Islet precursor cell (in vitro differentiated cells): ENCODE results near the gene FBXW9.
"Not testable (repeated sequence)": the region's sequence is repeated elsewhere in the genome, so short reads cannot be mapped to it uniquely, and the experiment has no call there.

Source experiments
- DNase-seq: peaks from one replicate; pipeline ENCODE4 v3.0.0-alpha.2; 2018

The FBXW9 gene

DNA sequence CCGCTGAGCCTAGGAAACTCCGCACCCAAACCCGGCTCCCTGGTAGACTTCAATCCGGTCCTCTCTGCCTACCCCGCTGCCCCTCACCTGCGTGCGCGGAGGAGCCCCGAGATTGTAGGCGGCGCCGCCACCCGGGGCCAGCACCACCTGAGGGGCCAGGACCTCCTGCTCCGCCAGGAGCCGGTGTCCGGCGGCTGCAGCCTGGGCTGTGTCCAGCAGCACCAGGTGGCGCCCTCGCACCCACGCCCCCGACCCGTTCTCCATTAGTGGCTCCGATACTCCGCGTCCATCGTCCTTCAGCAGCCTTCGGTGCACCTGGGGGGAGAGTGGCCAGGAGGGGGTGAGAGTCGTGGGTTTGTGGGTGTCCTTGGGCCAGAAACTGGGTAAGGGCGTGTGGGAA is 48.3 kb downstream of the FBXW9 start:
- DNase-seq = no peak

DNA sequence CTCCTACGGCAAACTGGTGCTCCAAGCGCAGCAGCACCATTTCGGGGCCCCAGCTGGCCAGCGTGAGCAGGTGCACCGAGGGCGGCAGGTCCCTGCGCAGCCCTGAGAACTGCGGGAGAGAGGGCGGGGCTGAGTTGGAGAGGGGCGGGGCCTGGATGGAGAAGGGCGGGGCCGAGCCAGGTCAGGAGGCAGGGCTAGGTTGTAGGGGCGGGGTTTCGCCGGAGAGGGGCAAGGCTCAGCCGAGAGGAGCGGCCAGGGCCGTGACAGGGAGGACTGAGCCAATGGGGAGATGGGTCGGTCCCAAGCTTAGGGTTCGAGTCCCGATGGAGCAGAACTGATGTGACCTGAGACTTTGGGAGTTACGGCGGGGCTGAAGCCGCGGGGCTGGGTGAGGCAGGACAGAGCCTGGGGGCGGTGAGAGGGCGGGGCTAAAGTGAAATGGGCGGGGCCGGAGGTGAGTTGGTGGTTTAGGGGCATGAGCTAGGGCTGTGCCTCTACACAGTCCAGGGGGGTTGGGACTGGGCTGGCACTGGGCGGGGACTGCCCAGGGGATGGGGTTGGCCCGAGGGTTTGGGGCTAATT is 48.9 kb downstream of the FBXW9 start:
- no peak for DNase-seq

DNA sequence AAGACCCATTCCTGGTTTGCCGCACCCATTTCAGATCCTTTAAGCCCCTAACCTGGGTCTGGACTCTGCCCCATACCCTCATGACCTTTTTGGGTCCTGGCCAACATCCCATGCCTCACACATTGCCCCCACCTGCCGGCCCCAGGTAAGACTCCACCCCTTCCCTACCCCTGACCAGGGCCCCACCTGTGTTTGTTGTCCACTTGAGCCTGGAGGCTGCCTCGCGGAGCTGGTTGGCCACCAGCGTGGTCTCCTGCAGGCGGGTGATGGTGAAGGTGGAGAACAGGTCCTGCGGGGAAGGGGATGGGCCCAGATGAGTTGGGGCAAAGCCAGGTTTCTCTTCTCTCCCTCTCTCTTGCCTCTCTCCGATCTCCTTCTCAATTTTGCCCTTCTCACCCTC is 49.4 kb downstream of the FBXW9 start:
- DNase-seq = no peak

DNA sequence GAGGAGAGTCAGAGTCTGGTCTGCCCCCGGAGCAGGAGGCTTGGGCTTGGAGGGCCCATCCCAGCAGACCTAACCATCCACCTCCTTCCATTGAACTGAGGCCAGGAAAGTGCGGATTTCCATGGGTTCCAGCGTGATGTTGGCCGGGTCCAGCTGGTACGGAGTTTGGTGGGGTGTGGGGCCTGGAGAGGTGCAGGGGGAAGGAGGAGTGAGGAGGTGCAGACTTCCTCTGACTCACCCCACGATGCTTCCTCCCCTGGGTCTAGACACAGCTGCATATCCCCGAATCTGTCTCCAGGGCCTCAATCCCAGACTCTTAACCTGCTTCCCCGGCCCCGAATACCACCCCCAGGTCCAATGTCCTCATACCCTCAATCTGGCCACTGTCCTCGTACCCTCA is 49.9 kb downstream of the FBXW9 start:
- no peak for DNase-seq

DNA sequence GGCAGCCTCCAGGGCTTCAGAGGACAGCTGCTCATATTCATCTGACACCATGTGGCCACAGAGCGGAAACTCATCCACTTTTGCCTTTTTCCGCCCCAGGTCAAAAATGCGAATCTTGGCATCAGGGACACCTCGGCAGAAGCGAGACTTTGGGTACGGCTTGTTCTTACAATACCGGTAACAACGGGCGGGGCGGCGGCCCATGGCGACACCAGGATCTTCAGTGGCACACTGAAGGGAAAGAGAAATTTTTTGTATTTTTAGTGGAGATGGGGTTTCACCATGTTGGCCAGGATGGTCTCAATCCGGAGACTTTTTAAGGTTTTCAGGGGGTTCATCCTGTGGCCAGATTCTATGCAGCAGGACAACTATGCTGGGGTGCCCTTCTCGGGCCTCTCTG is 52.7 kb downstream of the FBXW9 start:
- not testable (repeated sequence) for DNase-seq

DNA sequence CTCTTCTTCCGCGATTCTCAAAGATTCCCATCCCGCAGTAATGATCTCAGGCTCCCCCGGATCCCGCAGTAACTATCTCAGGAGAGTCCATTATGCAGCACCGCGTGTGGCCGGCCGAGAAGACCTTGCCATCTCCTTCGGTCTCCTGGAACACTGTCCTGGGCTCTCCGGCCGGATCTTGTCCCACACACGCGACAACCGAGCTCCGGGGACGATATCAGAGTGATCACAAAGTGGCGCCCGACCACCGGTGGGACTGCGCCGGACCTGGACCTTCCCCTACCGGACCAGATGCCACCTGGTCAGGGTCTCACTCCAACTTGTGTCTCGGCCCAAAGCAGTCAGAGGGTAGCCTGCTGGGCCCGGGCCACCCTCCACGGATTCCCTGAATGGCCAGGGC is 53.9 kb downstream of the FBXW9 start:
- no peak for DNase-seq

DNA sequence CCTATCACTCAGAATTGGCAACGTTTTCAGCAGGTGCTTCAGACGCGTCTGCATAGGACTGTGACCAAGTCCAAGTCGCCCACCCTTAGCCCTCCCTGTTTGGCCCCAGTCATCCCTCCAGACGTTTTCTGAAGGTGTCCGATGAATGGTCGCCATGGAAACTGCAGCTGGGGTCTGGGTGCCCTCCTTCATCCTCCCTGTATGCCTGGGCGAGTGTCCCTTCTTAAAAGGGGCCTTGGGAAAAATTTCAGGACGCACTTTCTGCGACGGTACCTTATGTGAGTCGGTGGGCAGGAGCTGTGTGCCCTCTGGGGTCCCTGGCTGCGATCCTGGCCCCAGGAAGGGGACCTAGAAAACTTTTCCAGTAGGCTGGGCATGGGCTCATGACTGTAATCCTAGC is 55.0 kb downstream of the FBXW9 start:
- no peak for DNase-seq

DNA sequence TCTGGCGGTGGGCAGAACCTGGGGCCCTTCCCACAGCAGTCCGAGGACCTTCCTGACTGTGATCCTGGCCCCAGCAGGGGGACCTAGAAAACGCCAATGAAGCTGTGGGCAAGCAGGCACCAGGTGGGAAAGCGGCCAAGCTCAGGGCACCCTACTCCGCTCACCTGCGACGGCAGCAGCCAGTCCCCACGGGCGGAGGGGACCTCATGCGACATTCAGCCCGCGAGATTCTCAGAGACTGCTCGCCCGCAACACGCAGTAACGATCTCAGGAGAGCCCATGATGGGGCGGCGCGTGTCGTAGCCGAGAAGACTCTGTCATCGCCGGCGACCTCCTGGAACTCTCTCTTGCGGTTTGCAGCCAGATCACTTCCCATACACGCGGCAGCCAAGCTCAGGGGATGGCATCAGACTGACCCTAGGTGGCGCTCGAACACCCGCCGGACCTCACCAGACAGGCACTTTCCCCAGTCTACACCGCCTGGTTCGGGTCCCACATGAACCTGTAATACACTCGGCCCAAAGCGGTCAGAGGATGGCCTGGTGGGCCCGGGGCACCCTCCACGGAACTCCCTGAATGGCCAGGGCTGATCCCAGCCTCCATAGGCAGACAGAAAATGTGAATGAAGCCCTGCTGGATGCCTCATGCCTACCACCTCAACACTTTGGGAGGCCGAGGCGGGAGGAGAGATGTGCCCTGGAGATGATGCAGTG is 56.4 kb downstream of the FBXW9 start:
- peak; percentile 93 for DNase-seq
